Measurements from ENCODE around the gene GNB1L.

The GNB1L gene

GRCh38 chr22:19810381-19811201, 44.1 kb downstream of the GNB1L start:
- DNase-seq: no peak
- no peaks in the 10 kb centered on the region for H3K79me2 ChIP-seq (ENCODE audit: control insufficient read depth, insufficient read depth, low read length, poor library complexity)
- H2AK5ac ChIP-seq (ENCODE audit: low read length): no peak overlapping the region
- H2BK12ac ChIP-seq (ENCODE audit: low read length): no peak overlapping the region
- H3K4ac ChIP-seq (ENCODE audit: low read depth, low read length): no peak overlapping the region
- no peak overlapping the region for H3K9ac ChIP-seq (ENCODE audit: low read length)
- H3K27me3 ChIP-seq (ENCODE audit: insufficient read depth, low read length): no peaks in the 10 kb centered on the region
- H3K36me3 ChIP-seq (ENCODE audit: control insufficient read depth in 1 of 2, insufficient read depth in 2 of 2, low read length in 2 of 2): peaks cover 3 to 7% of the 10 kb centered on the region in 2 experiments
- no peaks in the 10 kb centered on the region for H3K79me1 ChIP-seq (ENCODE audit: low read length)
- H4K8ac ChIP-seq (ENCODE audit: low read depth, low read length): no peak overlapping the region
- H3K18ac ChIP-seq (ENCODE audit: low read length): no peak overlapping the region
- no peak overlapping the region for H3K27ac ChIP-seq (ENCODE audit: low read depth, low read length)
- no peak overlapping the region for H4K12ac ChIP-seq (ENCODE audit: low read depth, low read length)
- no CpG with 5 or more reads among the region's 23 CpGs for WGBS (ENCODE audit: extremely low coverage, insufficient coverage, insufficient read length)
- H3K9me3 ChIP-seq (ENCODE audit: insufficient read depth, low read depth, low read length): no peaks in the 10 kb centered on the region
- H4K91ac ChIP-seq (ENCODE audit: low read depth, low read length): no peak overlapping the region
- H2AFZ ChIP-seq (ENCODE audit: insufficient read depth, low read length, poor library complexity): no peak overlapping the region
- no peak overlapping the region for H2BK120ac ChIP-seq (ENCODE audit: insufficient read depth, low read length, poor library complexity)
- peaks cover 6 to 7% of the 10 kb centered on the region in 2 experiments for H3K4me1 ChIP-seq (ENCODE audit: control insufficient read depth in 1 of 2, insufficient read depth in 2 of 2, low read length in 2 of 2)
- H2BK5ac ChIP-seq (ENCODE audit: low read depth, low read length, poor library complexity): no peak overlapping the region
- H3K4me3 ChIP-seq (ENCODE audit: low read depth, low read length): no peak overlapping the region
- H3K14ac ChIP-seq (ENCODE audit: low read length): no peak overlapping the region
- H3K4me2 ChIP-seq (ENCODE audit: low read length): no peak overlapping the region
- H3K23ac ChIP-seq (ENCODE audit: low read length): no peak overlapping the region

GRCh38 chr22:19809741-19810140, 44.9 kb downstream of the GNB1L start:
- DNase-seq: no peak
- Histone ChIP-seq H3K14ac (ENCODE audit: low read length) (no peak overlapping the region), H2BK5ac (ENCODE audit: low read depth, low read length, poor library complexity) (no peak overlapping the region), H4K91ac (ENCODE audit: low read depth, low read length) (no peak overlapping the region), H2AK5ac (ENCODE audit: low read length) (no peak overlapping the region), H3K27me3 (ENCODE audit: insufficient read depth, low read length) (no peaks in the 10 kb centered on the region), H3K4me2 (ENCODE audit: low read length) (no peak overlapping the region), H3K4me3 (ENCODE audit: low read depth, low read length) (no peak overlapping the region), H2BK12ac (ENCODE audit: low read length) (no peak overlapping the region), H3K4me1 (ENCODE audit: control insufficient read depth in 1 of 2, insufficient read depth in 2 of 2, low read length in 2 of 2) (peaks cover 6 to 7% of the 10 kb centered on the region in 2 experiments), H2AFZ (ENCODE audit: insufficient read depth, low read length, poor library complexity) (no peak overlapping the region), H3K9me3 (ENCODE audit: insufficient read depth, low read depth, low read length) (no peaks in the 10 kb centered on the region), H4K8ac (ENCODE audit: low read depth, low read length) (no peak overlapping the region), H3K18ac (ENCODE audit: low read length) (no peak overlapping the region), H3K27ac (ENCODE audit: low read depth, low read length) (no peak overlapping the region), H3K79me2 (ENCODE audit: control insufficient read depth, insufficient read depth, low read length, poor library complexity) (no peaks in the 10 kb centered on the region), H3K23ac (ENCODE audit: low read length) (no peak overlapping the region), H4K12ac (ENCODE audit: low read depth, low read length) (no peak overlapping the region), H3K9ac (ENCODE audit: low read length) (no peak overlapping the region), H3K79me1 (ENCODE audit: low read length) (no peaks in the 10 kb centered on the region), H3K4ac (ENCODE audit: low read depth, low read length) (no peak overlapping the region), H3K36me3 (ENCODE audit: control insufficient read depth in 1 of 2, insufficient read depth in 2 of 2, low read length in 2 of 2) (peaks cover 3 to 9% of the 10 kb centered on the region in 2 experiments), H2BK120ac (ENCODE audit: insufficient read depth, low read length, poor library complexity) (no peak overlapping the region)
- WGBS (ENCODE audit: extremely low coverage, insufficient coverage, insufficient read length): no CpG with 5 or more reads among the region's 3 CpGs

- no peak overlapping the region for H3K27ac ChIP-seq (ENCODE audit: low read depth, low read length)
- H3K79me2 ChIP-seq (ENCODE audit: control insufficient read depth, insufficient read depth, low read length, poor library complexity): no peaks in the 10 kb centered on the region
- no peak overlapping the region for H3K18ac ChIP-seq (ENCODE audit: low read length)
- no peaks in the 10 kb centered on the region for H3K27me3 ChIP-seq (ENCODE audit: insufficient read depth, low read length)
- H3K4me1 ChIP-seq (ENCODE audit: control insufficient read depth in 1 of 2, insufficient read depth in 2 of 2, low read length in 2 of 2): peaks cover 6 to 7% of the 10 kb centered on the region in 2 experiments
- H3K9ac ChIP-seq (ENCODE audit: low read length): no peak overlapping the region
- WGBS (ENCODE audit: extremely low coverage, insufficient coverage, insufficient read length): no CpG with 5 or more reads among the region's 11 CpGs
- no peak overlapping the region for H4K8ac ChIP-seq (ENCODE audit: low read depth, low read length)
- no peaks in the 10 kb centered on the region for H3K9me3 ChIP-seq (ENCODE audit: insufficient read depth, low read depth, low read length)
- no peak overlapping the region for H2BK120ac ChIP-seq (ENCODE audit: insufficient read depth, low read length, poor library complexity)
- peaks cover 3 to 9% of the 10 kb centered on the region in 2 experiments for H3K36me3 ChIP-seq (ENCODE audit: control insufficient read depth in 1 of 2, insufficient read depth in 2 of 2, low read length in 2 of 2)
- H4K12ac ChIP-seq (ENCODE audit: low read depth, low read length): no peak overlapping the region
- H4K91ac ChIP-seq (ENCODE audit: low read depth, low read length): no peak overlapping the region
- no peak overlapping the region for H3K14ac ChIP-seq (ENCODE audit: low read length)
- no peak for DNase-seq
- H3K4ac ChIP-seq (ENCODE audit: low read depth, low read length): no peak overlapping the region
- no peak overlapping the region for H3K23ac ChIP-seq (ENCODE audit: low read length)
- no peak overlapping the region for H2AK5ac ChIP-seq (ENCODE audit: low read length)
- H3K79me1 ChIP-seq (ENCODE audit: low read length): no peaks in the 10 kb centered on the region
- H2BK12ac ChIP-seq (ENCODE audit: low read length): no peak overlapping the region
- H2BK5ac ChIP-seq (ENCODE audit: low read depth, low read length, poor library complexity): no peak overlapping the region
- H3K4me3 ChIP-seq (ENCODE audit: low read depth, low read length): no peak overlapping the region
- H3K4me2 ChIP-seq (ENCODE audit: low read length): no peak overlapping the region
- H2AFZ ChIP-seq (ENCODE audit: insufficient read depth, low read length, poor library complexity): no peak overlapping the region
These were observed 45.7 kb downstream of the GNB1L start for GRCh38 chr22:19808873-19809478.

GRCh38 chr22:19807914-19808872, 46.5 kb downstream of the GNB1L start:
- H2AK5ac ChIP-seq (ENCODE audit: low read length): no peak overlapping the region
- no peak overlapping the region for H3K4me2 ChIP-seq (ENCODE audit: low read length)
- H3K9ac ChIP-seq (ENCODE audit: low read length): no peak overlapping the region
- H4K12ac ChIP-seq (ENCODE audit: low read depth, low read length): no peak overlapping the region
- no peak overlapping the region for H4K91ac ChIP-seq (ENCODE audit: low read depth, low read length)
- no peak overlapping the region for H2BK12ac ChIP-seq (ENCODE audit: low read length)
- H3K23ac ChIP-seq (ENCODE audit: low read length): no peak overlapping the region
- no peak overlapping the region for H2BK120ac ChIP-seq (ENCODE audit: insufficient read depth, low read length, poor library complexity)
- H3K79me2 ChIP-seq (ENCODE audit: control insufficient read depth, insufficient read depth, low read length, poor library complexity): no peaks in the 10 kb centered on the region
- no peak overlapping the region for H4K8ac ChIP-seq (ENCODE audit: low read depth, low read length)
- H3K9me3 ChIP-seq (ENCODE audit: insufficient read depth, low read depth, low read length): peaks cover 2% of the 10 kb centered on the region
- H2BK5ac ChIP-seq (ENCODE audit: low read depth, low read length, poor library complexity): no peak overlapping the region
- H3K4ac ChIP-seq (ENCODE audit: low read depth, low read length): no peak overlapping the region
- H3K4me1 ChIP-seq (ENCODE audit: control insufficient read depth in 1 of 2, insufficient read depth in 2 of 2, low read length in 2 of 2): peaks cover 6 to 7% of the 10 kb centered on the region in 2 experiments
- no peaks in the 10 kb centered on the region for H3K79me1 ChIP-seq (ENCODE audit: low read length)
- H3K18ac ChIP-seq (ENCODE audit: low read length): no peak overlapping the region
- peaks cover 3 to 9% of the 10 kb centered on the region in 2 experiments for H3K36me3 ChIP-seq (ENCODE audit: control insufficient read depth in 1 of 2, insufficient read depth in 2 of 2, low read length in 2 of 2)
- no peak overlapping the region for H3K4me3 ChIP-seq (ENCODE audit: low read depth, low read length)
- no peak overlapping the region for H3K14ac ChIP-seq (ENCODE audit: low read length)
- no peak for DNase-seq
- no peak overlapping the region for H3K27ac ChIP-seq (ENCODE audit: low read depth, low read length)
- H2AFZ ChIP-seq (ENCODE audit: insufficient read depth, low read length, poor library complexity): no peak overlapping the region
- H3K27me3 ChIP-seq (ENCODE audit: insufficient read depth, low read length): no peaks in the 10 kb centered on the region
- no CpG with 5 or more reads among the region's 20 CpGs for WGBS (ENCODE audit: extremely low coverage, insufficient coverage, insufficient read length)

Data from trophoblast cell (in vitro differentiated cells and primary cell).